ENCODE data around the gene EHBP1. TPM values are rescaled to one million over a fixed set of nuclear protein-coding genes. Genes with fewer than 3 reads are reported as not detected.

EHBP1 gene
- total RNA-seq, 2 donors from 2014 or later = 28.4 to 67.7 TPM

DNA sequence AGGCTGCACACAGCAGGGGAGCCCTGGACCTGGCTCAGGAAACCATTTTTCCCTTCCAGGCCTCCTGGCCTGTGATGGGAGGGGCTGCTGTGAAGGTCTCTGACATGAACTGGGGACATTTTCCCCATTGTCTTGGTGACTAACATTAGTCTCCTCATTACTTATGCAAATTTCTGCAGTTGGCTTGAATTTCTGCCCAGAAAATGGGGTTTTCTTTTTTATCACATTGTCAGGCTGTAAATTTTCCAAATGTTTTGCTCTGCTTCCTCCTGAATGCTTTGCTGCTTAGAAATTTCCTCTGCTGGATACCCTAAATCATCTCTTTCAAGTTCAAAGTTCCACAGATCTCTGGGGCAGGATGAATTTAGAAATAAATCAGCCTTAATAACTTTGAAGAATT, 78.2 kb downstream of the EHBP1 start:
- no peak overlapping the region for H3K27ac ChIP-seq
- H3K9me3 ChIP-seq = no peaks in the 10 kb centered on the region
- no peaks in the 10 kb centered on the region for H3K27me3 ChIP-seq (replicated peaks; ENCODE audit: insufficient read depth)
- no peak overlapping the region for H3K4me3 ChIP-seq
- no peak for TF ChIP-seq CTCF (IDR thresholded peaks at IDR 0.05)
- DNase-seq (ENCODE audit: low spot score) = no peak
- H3K4me1 ChIP-seq (ENCODE audit: control insufficient read depth in 1 of 2, low read depth in 2 of 2) = no peaks in the 10 kb centered on the region
- ATAC-seq (ENCODE audit: insufficient number of reproducible peaks, low FRiP score, low read depth) = no peak
- no peaks in the 10 kb centered on the region for H3K36me3 ChIP-seq

GRCh38 chr2:62784341-62784740, 78.8 kb downstream of the EHBP1 start:
- peaks cover under 1 to 2% of the 10 kb centered on the region in 2 donors for H3K4me1 ChIP-seq (ENCODE audit: control insufficient read depth in 1 of 2, low read depth in 2 of 2)
- TF ChIP-seq CTCF (IDR thresholded peaks at IDR 0.05) = no peak
- H3K4me3 ChIP-seq = no peak overlapping the region
- H3K27ac ChIP-seq = no peak overlapping the region
- DNase-seq (ENCODE audit: low spot score) = no peak
- no peaks in the 10 kb centered on the region for H3K9me3 ChIP-seq
- no peak for ATAC-seq (ENCODE audit: insufficient number of reproducible peaks, low FRiP score, low read depth)
- no peaks in the 10 kb centered on the region for H3K27me3 ChIP-seq (replicated peaks; ENCODE audit: insufficient read depth)
- no peaks in the 10 kb centered on the region for H3K36me3 ChIP-seq

GRCh38 chr2:62785216-62785615, 79.7 kb downstream of the EHBP1 start:
- Histone ChIP-seq H3K27ac (no peak overlapping the region), H3K36me3 (no peaks in the 10 kb centered on the region), H3K4me1 (ENCODE audit: control insufficient read depth in 1 of 2, low read depth in 2 of 2) (peaks cover 9 to 11% of the 10 kb centered on the region in 2 donors), H3K9me3 (no peaks in the 10 kb centered on the region), H3K27me3 (replicated peaks; ENCODE audit: insufficient read depth) (no peaks in the 10 kb centered on the region), H3K4me3 (no peak overlapping the region)
- DNase-seq (ENCODE audit: low spot score) = no peak
- no peak for ATAC-seq (ENCODE audit: insufficient number of reproducible peaks, low FRiP score, low read depth)
- no peak for TF ChIP-seq CTCF (IDR thresholded peaks at IDR 0.05)

DNA sequence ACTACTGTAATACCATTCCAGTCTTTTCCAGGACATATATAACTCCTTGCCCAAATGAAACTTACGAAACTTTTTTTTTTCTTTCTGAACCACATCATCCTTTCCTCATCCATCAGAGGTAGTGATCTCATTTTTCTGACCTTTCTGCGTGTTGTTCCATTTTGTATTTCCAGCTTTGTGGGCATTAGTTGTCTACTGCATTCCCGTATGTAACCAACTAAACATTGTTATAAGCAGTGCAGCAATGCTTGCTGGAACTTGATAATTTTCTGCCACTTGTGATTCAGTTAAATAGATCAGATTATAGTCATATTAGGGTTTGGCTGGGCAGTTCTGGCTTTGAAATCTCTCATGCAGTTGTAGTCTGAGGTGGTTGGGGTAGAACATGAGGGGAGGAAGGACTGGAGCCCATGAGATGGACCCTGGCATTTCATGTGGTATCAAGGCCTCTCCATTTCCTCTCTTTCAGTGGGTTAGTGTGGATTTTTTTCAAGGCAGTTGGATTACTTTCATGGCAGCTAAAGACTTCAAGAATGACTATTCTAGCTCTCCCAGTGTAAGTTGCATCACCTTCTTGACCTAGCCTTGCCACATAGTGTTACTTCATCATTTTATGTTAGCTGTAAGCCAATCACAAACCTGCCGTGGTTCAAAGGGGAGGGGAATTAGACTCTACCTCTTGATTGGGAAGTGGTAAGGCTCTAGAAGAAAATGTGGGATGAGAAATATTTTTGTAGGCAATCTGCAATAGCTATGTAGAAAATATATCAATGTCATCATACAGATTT, 80.5 kb downstream of the EHBP1 start:
- H3K4me3 ChIP-seq = no peak overlapping the region
- H3K36me3 ChIP-seq = no peaks in the 10 kb centered on the region
- no peak for TF ChIP-seq CTCF (IDR thresholded peaks at IDR 0.05)
- no peak for DNase-seq (ENCODE audit: low spot score)
- H3K27me3 ChIP-seq (replicated peaks; ENCODE audit: insufficient read depth) = no peaks in the 10 kb centered on the region
- H3K27ac ChIP-seq = no peak overlapping the region
- no peak for ATAC-seq (ENCODE audit: insufficient number of reproducible peaks, low FRiP score, low read depth)
- peaks cover 10 to 11% of the 10 kb centered on the region in 2 donors for H3K4me1 ChIP-seq (ENCODE audit: control insufficient read depth in 1 of 2, low read depth in 2 of 2)
- no peaks in the 10 kb centered on the region for H3K9me3 ChIP-seq

GRCh38 chr2:62787386-62787785, 81.9 kb downstream of the EHBP1 start:
- ATAC-seq (ENCODE audit: insufficient number of reproducible peaks, low FRiP score, low read depth) (no peak), DNase-seq (ENCODE audit: low spot score) (no peak)
- Histone ChIP-seq H3K27ac (no peak overlapping the region), H3K4me1 (ENCODE audit: control insufficient read depth in 1 of 2, low read depth in 2 of 2) (peaks cover 11 to 12% of the 10 kb centered on the region in 2 donors), H3K9me3 (no peaks in the 10 kb centered on the region), H3K36me3 (no peaks in the 10 kb centered on the region), H3K27me3 (replicated peaks; ENCODE audit: insufficient read depth) (no peaks in the 10 kb centered on the region), H3K4me3 (no peak overlapping the region)
- TF ChIP-seq CTCF (IDR thresholded peaks at IDR 0.05) = no peak

Data from thoracic aorta (tissue), 2 donors.